Spleen (tissue), 7 donors: ENCODE results near the gene WFDC2.

Experiments
- POLR2A ChIP-seq, 3 donors: fragments of 450-650 bp; IDR thresholded peaks; one replicate each; pipeline ENCODE4 v1.5.1; 2017; ENCODE audit warnings: antibody characterized with exemption in 3 of 3, mild to moderate bottlenecking in 1 of 3
- POLR2AphosphoS5 ChIP-seq, 3 donors: sonication (generic); formaldehyde crosslinking; IDR thresholded peaks; one replicate each; pipeline ENCODE4 v1.5.1; 2017; ENCODE audit warnings: antibody characterized with exemption in 3 of 3
- TF ChIP-seq, protein P1 (sequence below), 11 experiments: fragments of 200-600 bp in 7 of 11; fragments of 450-650 bp in 4 of 11; sonication (generic) in 4 of 11; IDR thresholded peaks in 8 of 11; conservative IDR thresholded peaks in 3 of 11; 1 replicate in 7 of 11; 2 replicates in 4 of 11; pipeline versions ENCODE4 v1.4.0 to v1.8.0; 2016 to 2021; ENCODE audit warnings: antibody characterized with exemption in 11 of 11, inconsistent platforms in 4 of 11, mild to moderate bottlenecking in 1 of 11
- donor health status: DM: no; HTN: no; CAD: no; lungs with moderate emphysema.
- donor health status: DM: no; HTN: no; CAD: no.
- donor health status: DM: no; HTN: no; CAD: no.

DNA sequence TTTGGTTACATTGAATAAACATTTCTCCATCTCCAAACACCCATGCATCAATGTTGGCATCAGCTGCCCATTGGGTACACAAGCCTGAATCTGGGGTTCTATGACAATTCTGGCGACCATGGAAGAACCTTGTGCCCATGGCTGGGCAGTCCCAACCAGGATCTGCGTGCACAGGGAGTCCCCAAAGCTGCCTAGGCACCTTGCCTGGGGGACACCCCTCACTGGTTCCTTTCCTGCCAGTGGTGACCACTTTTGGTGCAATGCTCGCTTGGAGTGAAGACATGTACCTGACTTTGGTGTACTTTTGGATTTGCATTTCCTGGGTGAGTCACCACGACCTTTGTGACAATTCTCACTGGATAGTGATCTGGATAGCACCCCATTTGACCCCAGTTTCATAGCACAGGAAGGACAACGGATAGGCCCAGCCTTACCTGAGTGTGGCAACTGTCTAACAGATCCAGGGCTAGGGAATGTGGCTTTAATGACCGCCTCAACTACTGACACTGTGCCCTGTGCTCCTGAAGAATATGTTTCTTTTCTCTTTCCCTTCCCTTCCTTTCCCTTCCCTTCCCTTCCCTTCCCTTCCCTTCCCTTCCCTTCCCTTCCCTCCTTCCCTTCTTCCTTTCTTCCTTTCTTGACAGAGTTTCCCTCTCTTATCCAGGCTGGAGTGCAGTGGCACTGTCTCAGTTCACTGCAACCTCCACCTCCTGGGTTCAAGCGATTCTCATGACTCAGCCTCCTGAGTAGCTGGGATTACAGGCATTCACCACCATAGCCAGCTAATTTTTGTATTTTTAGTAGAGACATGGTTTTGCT lies 38.7 kb downstream of the WFDC2 start:
- TF ChIP-seq, protein P1, sequence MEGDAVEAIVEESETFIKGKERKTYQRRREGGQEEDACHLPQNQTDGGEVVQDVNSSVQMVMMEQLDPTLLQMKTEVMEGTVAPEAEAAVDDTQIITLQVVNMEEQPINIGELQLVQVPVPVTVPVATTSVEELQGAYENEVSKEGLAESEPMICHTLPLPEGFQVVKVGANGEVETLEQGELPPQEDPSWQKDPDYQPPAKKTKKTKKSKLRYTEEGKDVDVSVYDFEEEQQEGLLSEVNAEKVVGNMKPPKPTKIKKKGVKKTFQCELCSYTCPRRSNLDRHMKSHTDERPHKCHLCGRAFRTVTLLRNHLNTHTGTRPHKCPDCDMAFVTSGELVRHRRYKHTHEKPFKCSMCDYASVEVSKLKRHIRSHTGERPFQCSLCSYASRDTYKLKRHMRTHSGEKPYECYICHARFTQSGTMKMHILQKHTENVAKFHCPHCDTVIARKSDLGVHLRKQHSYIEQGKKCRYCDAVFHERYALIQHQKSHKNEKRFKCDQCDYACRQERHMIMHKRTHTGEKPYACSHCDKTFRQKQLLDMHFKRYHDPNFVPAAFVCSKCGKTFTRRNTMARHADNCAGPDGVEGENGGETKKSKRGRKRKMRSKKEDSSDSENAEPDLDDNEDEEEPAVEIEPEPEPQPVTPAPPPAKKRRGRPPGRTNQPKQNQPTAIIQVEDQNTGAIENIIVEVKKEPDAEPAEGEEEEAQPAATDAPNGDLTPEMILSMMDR (IDR thresholded peaks at IDR 0.05 in 8 of 11, conservative IDR thresholded peaks at IDR 0.05 in 3 of 11), result no peak
- TF ChIP-seq POLR2A (IDR thresholded peaks at IDR 0.05) (no peak), POLR2AphosphoS5 (IDR thresholded peaks at IDR 0.05) (no peak)
